Spleen (tissue), 11 donors: ENCODE measurements around the gene PPIL4. TPM values are rescaled to one million over a fixed set of nuclear protein-coding genes. Genes with fewer than 3 reads are reported as not detected.
A peak's percentile ranks its signal among the peaks of the same experiment; 100 is the strongest.

Experiments
- DNase-seq: peaks from one replicate; pipeline ENCODE4 v3.0.0-alpha.2; 2020
- H3K27ac ChIP-seq, 8 donors: fragments of 200-600 bp; sonication (generic) in 7 of 8; 1 replicate in 4 of 8; 2 replicates in 4 of 8; pipeline versions ENCODE4 v1.5.0 to v1.8.0; 2016 to 2021; ENCODE audit warnings: inconsistent platforms in 4 of 8, mild to moderate bottlenecking in 4 of 8, moderate library complexity in 1 of 8
- H3K27me3 ChIP-seq, 7 donors: fragments of 200-600 bp; sonication (generic) in 6 of 7; replicated peaks in 1 of 7; 1 replicate in 4 of 7; 2 replicates in 3 of 7; pipeline versions ENCODE4 v1.5.0 to v1.8.0; 2016 to 2021; ENCODE audit warnings: inconsistent platforms in 3 of 7, mild to moderate bottlenecking in 1 of 7
- H3K36me3 ChIP-seq, 6 donors: fragments of 200-600 bp; sonication (generic) in 5 of 6; 1 replicate in 4 of 6; 2 replicates in 2 of 6; pipeline versions ENCODE4 v1.5.0 to v1.8.0; 2016 to 2021; ENCODE audit warnings: inconsistent platforms in 2 of 6
- H3K4me1 ChIP-seq, 6 donors: fragments of 200-600 bp; sonication (generic) in 5 of 6; 1 replicate in 3 of 6; 2 replicates in 3 of 6; pipeline versions ENCODE4 v1.5.0 to v1.8.0; 2016 to 2021; ENCODE audit warnings: inconsistent platforms in 3 of 6
- H3K4me3 ChIP-seq, 8 donors: fragments of 200-600 bp; sonication (generic) in 7 of 8; 1 replicate in 4 of 8; 2 replicates in 4 of 8; pipeline versions ENCODE4 v1.5.0 to v1.8.0; 2016 to 2021; ENCODE audit warnings: inconsistent platforms in 4 of 8, mild to moderate bottlenecking in 4 of 8, moderate library complexity in 2 of 8
- H3K9me3 ChIP-seq, 8 donors: fragments of 200-600 bp; sonication (generic) in 7 of 8; 1 replicate in 4 of 8; 2 replicates in 4 of 8; pipeline versions ENCODE4 v1.5.0 to v1.8.0; 2016 to 2021; ENCODE audit warnings: inconsistent platforms in 4 of 8
- CTCF ChIP-seq, 11 experiments: fragments of 200-600 bp in 7 of 11; fragments of 450-650 bp in 4 of 11; sonication (generic) in 4 of 11; IDR thresholded peaks in 8 of 11; conservative IDR thresholded peaks in 3 of 11; 1 replicate in 7 of 11; 2 replicates in 4 of 11; pipeline versions ENCODE4 v1.4.0 to v1.8.0; 2016 to 2021; ENCODE audit warnings: antibody characterized with exemption in 11 of 11, inconsistent platforms in 4 of 11, mild to moderate bottlenecking in 1 of 11
- POLR2A ChIP-seq, 3 donors: fragments of 450-650 bp; IDR thresholded peaks; one replicate each; pipeline ENCODE4 v1.5.1; 2017; ENCODE audit warnings: antibody characterized with exemption in 3 of 3, mild to moderate bottlenecking in 1 of 3
- POLR2AphosphoS5 ChIP-seq, 3 donors: sonication (generic); formaldehyde crosslinking; IDR thresholded peaks; one replicate each; pipeline ENCODE4 v1.5.1; 2017; ENCODE audit warnings: antibody characterized with exemption in 3 of 3
- WGBS, 5 donors: extraction: QIAGEN DNeasy Blood & Tissue Kit in 3 of 5; methylation state at CpG; one replicate each; pipeline versions ENCODE4 v1.1.5 to v1.1.7; 2013 to 2018; 5-methylcytosine and 5-hydroxymethylcytosine counted together
- intact Hi-C: fragments of 100-400 bp; cut with DNase I; formaldehyde crosslinking; loops from one replicate; pipeline ENCODE4 v1.15.0; 2023; ENCODE audit warnings: low total_unique reads
- polyA plus RNA-seq, 3 donors: library from polyadenylated mRNA; stranded (reverse); fragments of 200-250 nt; gene quantifications; one replicate each; pipeline ENCODE4 v1.2.1, GENCODE V29; 2013
- small RNA-seq, 4 donors: library from RNA; depleted of rRNA; stranded (forward); fragments of <200 nt; gene quantifications; one replicate each; pipeline ENCODE3, GENCODE V24; 2016
- total RNA-seq, 7 donors: library from RNA; depleted of rRNA in 3 of 7; stranded (reverse); fragments of >200 nt in 3 of 7; fragmentation: NEBNext Ultra II Directional in 4 of 7; extraction: Animal tissue kit (Norgen Biotek cat#: 25700) in 4 of 7; gene quantifications; one replicate each; pipeline versions ENCODE4 v1.1.0 to v1.2.1, GENCODE V29; 2016 to 2021
- donor health status: healthy with polysubstance abuse.
- donor health status: DM: no; HTN: no; CAD: no; lungs with moderate emphysema.
- donor health status: DM: no; HTN: no; CAD: no.
- donor health status: Bipolar disorder and iron deficiency.
- donor health status: healthy.
- donor health status: DM: no; HTN: no; CAD: no.
- donor health status: DM: yes; HTN: yes; CAD: no.

Gene PPIL4
- total and polyA plus RNA-seq, 10 donors, result 14.7 to 36.8 (median 26.4) TPM

DNA sequence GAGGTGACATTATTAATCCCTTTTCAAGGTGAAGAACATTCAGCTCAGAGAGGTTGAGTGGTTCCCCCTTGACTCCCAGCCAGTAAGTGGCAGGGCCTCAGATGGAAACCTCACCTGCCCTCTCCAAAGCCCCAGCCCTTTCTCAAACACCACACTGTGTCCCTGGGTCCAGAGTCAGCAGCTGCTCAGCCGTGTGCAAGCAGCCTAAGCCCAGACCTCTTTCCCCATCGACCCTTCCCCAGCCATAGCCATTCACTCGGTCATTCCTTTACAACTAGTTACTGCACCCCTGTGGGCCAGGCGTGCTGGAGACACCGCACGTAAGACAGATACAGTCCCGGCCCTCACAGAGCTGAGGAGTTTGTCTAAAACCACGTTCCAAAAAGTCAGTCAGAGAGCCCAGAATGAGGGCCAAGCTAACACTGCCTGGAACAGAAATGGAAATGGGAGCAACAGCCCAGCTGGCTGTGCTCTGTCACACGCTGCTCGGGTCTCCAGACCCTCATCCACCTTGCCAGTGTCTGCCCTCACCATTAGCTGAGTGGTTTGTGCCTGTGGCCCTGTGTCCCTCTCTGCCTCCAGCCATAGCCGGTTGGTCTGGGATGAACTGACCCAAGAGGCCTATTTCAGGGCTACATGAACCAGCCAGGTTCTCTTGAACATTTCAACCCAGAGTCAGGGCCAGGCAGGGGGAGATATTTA, 90.7 kb downstream of the PPIL4 start:
- H3K27me3 ChIP-seq, result peaks cover 0 to 17% (median 13%) of the 10 kb centered on the region in 7 donors
- DNase-seq, result peak; percentile 52
- intact Hi-C loops, result no loop called here
- 85 to 92% (median 88%) methylated on average over 8 to 11 of the region's 11 CpGs for WGBS, 5 donors
- no peaks in the 10 kb centered on the region for H3K9me3 ChIP-seq
- peaks cover 0 to 96% (median 32%) of the 10 kb centered on the region in 6 donors for H3K36me3 ChIP-seq
- H3K4me1 ChIP-seq, result peaks cover 15 to 53% (median 36%) of the 10 kb centered on the region in 6 donors
- H3K4me3 ChIP-seq, result no peak overlapping the region
- peak overlapping the region in 4 of 8 donors; percentile 46 to 55 (median 50) for H3K27ac ChIP-seq
- TF ChIP-seq CTCF (IDR thresholded peaks at IDR 0.05 in 8 of 11, conservative IDR thresholded peaks at IDR 0.05 in 3 of 11) (no peak), POLR2AphosphoS5 (IDR thresholded peaks at IDR 0.05) (no peak), POLR2A (IDR thresholded peaks at IDR 0.05) (no peak)

Small RNAs within 50 kb of the gene (small RNA-seq; reads per million reads assigned to genes)
- 0 reads per million in 4 donors for gene RF00410
- 0 to 2.0 (median 0) reads per million in 4 donors for gene RNU7-3P

Other genes starting within 250 kb of the PPIL4 start
- 10 to 100 TPM; 62.4 to 84.1 (median 73.0) TPM for gene TAB2, start 228.3 kb downstream of the PPIL4 start, total RNA-seq
- gene TAB2, start 228.3 kb downstream of the PPIL4 start, polyA plus RNA-seq, result 10 to 100 TPM; 15.4 to 21.5 (median 16.4) TPM
- 10 to 100 TPM in 2 of 7 donors, 1 to 10 TPM in 5; 4.7 to 19.7 (median 7.0) TPM for gene SUMO4, start 145.8 kb downstream of the PPIL4 start, total RNA-seq
- gene SUMO4, start 145.8 kb downstream of the PPIL4 start, polyA plus RNA-seq, result under 1 TPM in 1 of 3 donors, not detected in 2; 0.16 TPM
- gene ZC3H12D, start 61.0 kb downstream of the PPIL4 start, total RNA-seq, result 10 to 100 TPM; 20.1 to 38.4 (median 27.3) TPM
- gene ZC3H12D, start 61.0 kb downstream of the PPIL4 start, polyA plus RNA-seq, result 10 to 100 TPM; 15.2 to 24.4 (median 18.3) TPM
- 10 to 100 TPM; 28.4 to 47.7 (median 37.6) TPM for gene GINM1, start 20.3 kb upstream of the PPIL4 start, total RNA-seq
- gene GINM1, start 20.3 kb upstream of the PPIL4 start, polyA plus RNA-seq, result 10 to 100 TPM; 16.7 to 25.2 (median 21.8) TPM
- gene KATNA1, start 102.7 kb upstream of the PPIL4 start, total RNA-seq, result 10 to 100 TPM; 13.6 to 28.5 (median 17.1) TPM
- gene KATNA1, start 102.7 kb upstream of the PPIL4 start, polyA plus RNA-seq, result 10 to 100 TPM in 2 of 3 donors, 1 to 10 TPM in 1; 9.3 to 13.8 (median 10.9) TPM
- gene LATS1, start 172.1 kb upstream of the PPIL4 start, total RNA-seq, result 10 to 100 TPM; 29.3 to 40.9 (median 33.8) TPM
- gene LATS1, start 172.1 kb upstream of the PPIL4 start, polyA plus RNA-seq, result 1 to 10 TPM; 5.0 to 7.4 (median 6.2) TPM
- gene NUP43, start 200.5 kb upstream of the PPIL4 start, total RNA-seq, result 10 to 100 TPM; 31.0 to 49.1 (median 41.6) TPM
- gene NUP43, start 200.5 kb upstream of the PPIL4 start, polyA plus RNA-seq, result 10 to 100 TPM in 2 of 3 donors, 1 to 10 TPM in 1; 8.6 to 13.3 (median 10.5) TPM
- gene PCMT1, start 203.7 kb upstream of the PPIL4 start, total RNA-seq, result 10 to 100 TPM; 40.9 to 66.7 (median 53.4) TPM
- 10 to 100 TPM; 22.0 to 38.0 (median 33.0) TPM for gene PCMT1, start 203.7 kb upstream of the PPIL4 start, polyA plus RNA-seq